A549 treated with ZK216348 at 1 μM for 4 hours (cell line): ENCODE measurements around the gene MED26. TPM values are rescaled to one million over a fixed set of nuclear protein-coding genes. Genes with fewer than 3 reads are reported as not detected.

ENCODE experiments used
- total RNA-seq: library from RNA; stranded (reverse); fragments of 200-300 nt; extraction: Qiagen RNA extraction; gene quantifications from 5 replicates; pipeline ENCODE4 v1.2.3, GENCODE V29; 2022; ENCODE audit warnings: low read depth

Gene MED26
- total RNA-seq: 4.2 to 5.9 TPM (median 5.5 TPM) in 5 replicates

GRCh38 chr19:16628183-16628983 is at the start of gene MED26:
Gene MED26 (minus strand): TSS chr19:16628204. CDS start chr19:16627943, 261 bp downstream.

GRCh38 chr19:16660763-16661479 is 32.9 kb upstream of the MED26 start, which contains the start of gene TMEM38A:
Gene TMEM38A (plus strand): TSS chr19:16661139. CDS start chr19:16661218, 79 bp downstream.

GRCh38 chr19:16659832-16660708 is 32.1 kb upstream of the MED26 start, which contains the start of gene SMIM7:
Gene SMIM7 (minus strand): TSS chr19:16660144. CDS start chr19:16660110, 34 bp downstream.

GRCh38 chr19:16572332-16573211 is 55.4 kb downstream of the MED26 start, which contains the start of gene SLC35E1:
Gene SLC35E1 (minus strand): TSS chr19:16572415. CDS start chr19:16572364, 51 bp downstream.

GRCh38 chr19:16542045-16542909 is 85.7 kb downstream of the MED26 start, which contains the start of gene CHERP:
Gene CHERP (minus strand): TSS chr19:16542437. CDS start chr19:16542378, 59 bp downstream.

Other genes starting within 250 kb of the MED26 start
- 10.6 to 16.3 TPM (median 15.1 TPM) in 5 replicates for gene EPS15L1, start 156.2 kb downstream of the MED26 start, total RNA-seq
- not detected in 5 replicates for gene CALR3, start 132.0 kb downstream of the MED26 start, total RNA-seq
- gene C19orf44, start 131.8 kb downstream of the MED26 start, total RNA-seq: 1.4 to 3.1 TPM (median 2.7 TPM) in 5 replicates
- gene CHERP, start 85.8 kb downstream of the MED26 start, total RNA-seq: 22.9 to 33.4 TPM (median 32.8 TPM) in 5 replicates
- gene SLC35E1, start 55.8 kb downstream of the MED26 start, total RNA-seq: 15.0 to 23.0 TPM (median 18.6 TPM) in 5 replicates
- gene SMIM7, start 31.9 kb upstream of the MED26 start, total RNA-seq: 65.2 to 89.1 TPM (median 73.0 TPM) in 5 replicates
- 0.22 to 1.6 TPM (median 1.2 TPM) in 5 replicates for gene TMEM38A, start 32.9 kb upstream of the MED26 start, total RNA-seq
- not detected in 5 replicates for gene NWD1, start 91.6 kb upstream of the MED26 start, total RNA-seq
- gene SIN3B, start 201.2 kb upstream of the MED26 start, total RNA-seq: 15.5 to 23.9 TPM (median 23.1 TPM) in 5 replicates